Activated CD8-positive, alpha-beta memory T cell treated with anti-CD3 and anti-CD28 coated beads, Interleukin-2, amount 50 U/mL, for 24 hours (primary cell): Measurements from ENCODE around the gene RFC2.
A peak's percentile ranks its signal among the peaks of the same experiment; 100 is the strongest.
"Not testable (repeated sequence)": the region's sequence is repeated elsewhere in the genome, so short reads cannot be mapped to it uniquely, and the experiment has no call there.

ENCODE experiments used
- DNase-seq: peaks from one replicate; pipeline ENCODE4 v3.0.0-alpha.2; 2020; ENCODE audit errors: extremely low read depth

Gene RFC2

GRCh38 chr7:74282748-74283459 lies 28.7 kb upstream of the RFC2 start:
- no peak for DNase-seq

- DNase-seq = no peak
These were observed 26.8 kb upstream of the RFC2 start for GRCh38 chr7:74280985-74281384.

- no peak for DNase-seq
These were observed 23.4 kb upstream of the RFC2 start for GRCh38 chr7:74277636-74278035.

DNA sequence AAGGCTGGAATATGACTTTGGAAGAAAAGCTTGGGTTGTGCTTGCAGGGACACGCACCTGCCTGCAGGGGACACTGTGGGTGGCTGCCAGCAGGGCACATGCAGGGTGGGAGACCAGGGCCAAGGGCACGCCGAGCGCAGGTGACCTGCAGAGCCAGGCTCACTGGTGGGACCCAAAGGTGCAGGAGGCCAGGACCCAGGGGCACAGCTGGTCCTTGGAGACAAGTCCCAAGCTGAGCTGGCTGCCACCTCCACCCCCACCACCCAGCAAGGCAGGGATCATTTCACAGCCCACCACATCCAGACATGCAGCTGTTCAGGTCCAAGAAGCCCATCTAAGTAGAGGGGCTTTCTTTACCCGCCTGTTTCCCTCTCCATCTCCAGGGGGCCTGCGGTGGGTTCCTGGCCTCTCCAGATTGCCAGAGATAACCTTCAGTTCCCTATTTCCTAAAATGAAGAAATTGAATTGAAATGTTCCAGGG lies 21.2 kb upstream of the RFC2 start:
- DNase-seq = no peak

GRCh38 chr7:74272305-74273038 lies 18.3 kb upstream of the RFC2 start:
- no peak for DNase-seq

- DNase-seq = no peak
These were observed 17.5 kb upstream of the RFC2 start for GRCh38 chr7:74271742-74272141.

- DNase-seq = peak; percentile 5
These were observed 15.6 kb upstream of the RFC2 start for GRCh38 chr7:74269757-74270277.

DNA sequence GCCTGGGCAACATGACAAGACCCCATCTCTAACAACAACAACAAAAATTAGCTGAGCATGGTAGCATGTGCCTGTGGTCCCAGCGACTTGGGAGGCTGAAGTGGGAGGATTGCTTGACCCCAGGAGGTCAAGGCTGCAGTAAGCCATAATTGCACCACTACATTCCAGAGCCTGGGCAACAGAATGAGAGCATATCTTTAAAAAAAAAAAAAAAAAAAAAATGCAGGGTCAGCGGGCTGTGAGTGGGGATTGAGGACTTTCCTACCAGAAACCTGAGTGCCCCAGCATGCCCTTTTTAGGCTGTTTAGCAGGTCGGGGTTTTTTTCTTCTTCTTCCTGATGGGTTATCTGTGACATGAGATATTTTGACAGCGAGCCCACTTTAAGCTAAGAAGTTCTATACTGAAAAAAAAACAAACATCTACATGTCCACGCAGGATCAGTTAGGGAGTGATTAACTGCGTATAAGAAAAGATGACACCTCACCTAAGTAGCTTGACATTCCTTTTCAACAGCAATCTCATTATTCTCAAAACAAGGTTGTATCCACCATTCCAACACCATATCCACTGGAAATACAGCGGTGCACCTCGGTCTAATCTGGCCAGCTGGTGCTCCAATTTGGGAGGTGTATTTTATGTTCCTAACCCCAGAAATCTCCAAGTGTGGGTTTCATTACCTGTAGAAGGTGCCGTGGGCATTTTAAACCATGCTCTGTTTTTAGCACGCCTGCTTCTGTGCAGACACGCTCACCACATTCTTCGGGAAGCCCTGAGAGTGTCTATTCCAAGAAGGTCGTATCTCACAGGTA lies 13.8 kb upstream of the RFC2 start:
- no peak for DNase-seq

DNA sequence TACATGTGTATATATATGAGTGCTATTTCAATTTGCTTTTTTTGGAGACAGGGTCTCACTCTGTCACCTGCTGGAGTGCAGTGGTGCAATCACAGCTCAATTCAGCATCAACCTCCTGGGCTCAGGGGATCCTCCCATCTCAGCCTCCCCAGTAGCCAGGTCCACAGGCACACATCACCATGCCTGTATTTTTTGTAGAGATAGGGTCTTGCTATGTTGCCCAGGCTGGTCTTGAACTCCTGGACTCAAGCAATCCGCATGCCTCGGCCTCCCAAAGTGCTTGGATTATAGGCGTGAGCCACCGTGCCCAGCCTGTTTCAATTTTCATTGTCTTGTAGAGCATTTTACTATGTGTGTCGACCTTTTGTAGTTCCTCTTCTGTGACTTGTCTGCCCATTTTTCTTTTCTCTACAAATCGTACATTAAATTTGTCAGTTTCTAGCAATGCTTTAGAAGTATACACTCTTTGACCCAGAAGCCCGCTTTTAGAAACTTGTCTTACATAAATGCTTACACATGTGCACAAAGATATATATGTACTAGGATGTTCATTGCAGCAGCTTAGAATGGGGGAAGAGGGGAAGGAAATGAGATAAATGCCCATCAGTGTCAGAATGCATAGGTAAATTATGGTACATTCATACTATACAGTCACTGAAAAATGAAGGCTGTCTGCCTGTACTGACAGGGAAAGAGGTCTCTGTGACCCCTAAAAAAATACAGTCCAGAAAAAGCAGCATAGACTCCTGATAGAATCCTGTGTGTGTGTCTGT lies 12.2 kb upstream of the RFC2 start:
- no peak for DNase-seq

GRCh38 chr7:74263399-74264120 lies 9.4 kb upstream of the RFC2 start:
- DNase-seq = no peak

DNA sequence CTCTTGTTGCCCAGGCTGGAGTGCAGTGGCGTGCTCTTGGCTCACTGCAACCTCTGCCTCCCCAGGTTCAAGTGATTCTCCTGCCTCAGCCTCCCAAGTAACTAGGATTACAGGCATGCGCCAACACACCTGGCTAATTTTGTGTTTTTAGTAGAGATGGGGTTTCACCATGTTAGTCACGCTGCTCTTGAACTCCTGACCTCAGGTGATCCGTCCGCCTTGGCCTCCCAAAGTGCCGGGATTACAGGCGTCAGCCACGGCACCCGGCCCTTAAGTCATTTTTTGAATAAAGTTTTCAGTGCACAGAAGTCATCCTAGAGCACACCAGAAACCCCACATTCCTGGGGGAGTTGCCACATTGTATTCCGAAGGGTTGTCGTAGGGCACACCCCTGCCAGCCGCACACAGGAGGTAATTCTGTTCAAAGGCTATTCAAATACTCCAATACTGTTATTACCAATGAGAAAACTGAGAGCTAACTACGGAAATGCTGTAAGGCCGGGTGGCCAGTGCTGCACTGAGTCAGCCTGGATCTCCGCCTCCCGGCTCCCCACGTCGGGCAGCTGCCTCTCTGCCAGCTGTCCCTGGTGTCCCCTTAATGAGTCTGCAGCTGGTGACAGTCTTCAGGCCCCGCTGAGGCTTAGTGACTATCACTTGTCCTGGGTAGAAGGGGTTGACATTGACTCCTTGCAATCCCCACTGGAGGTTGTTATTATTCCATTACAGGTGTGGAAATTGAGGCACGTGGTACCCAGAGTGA lies 8.6 kb upstream of the RFC2 start:
- no peak for DNase-seq

DNA sequence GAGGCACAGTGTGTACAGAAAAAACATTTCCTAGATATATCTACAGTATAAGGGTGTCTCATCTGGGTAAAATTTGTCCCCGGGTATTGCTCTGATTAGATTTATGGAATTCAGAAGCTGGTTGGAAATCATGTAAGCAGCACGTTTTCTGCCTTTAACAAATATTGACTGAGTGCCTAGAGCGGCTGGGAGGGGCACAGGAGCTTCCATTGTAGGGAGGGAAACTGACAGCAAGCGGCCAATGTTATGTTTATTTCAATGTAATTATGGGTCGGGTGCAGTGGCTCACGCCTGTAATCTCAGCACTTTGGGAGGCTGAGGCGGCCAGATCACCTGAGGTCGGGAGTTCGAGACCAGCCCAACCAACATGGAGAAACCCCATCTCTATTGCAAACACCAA lies 4.4 kb upstream of the RFC2 start:
- no peak for DNase-seq

- DNase-seq = no peak
These were observed 2.6 kb upstream of the RFC2 start for GRCh38 chr7:74256491-74257408.

GRCh38 chr7:74255461-74255860 lies 1.3 kb upstream of the RFC2 start:
- not testable (repeated sequence) for DNase-seq

GRCh38 chr7:74254858-74255379 lies 720 bp upstream of the RFC2 start:
- no peak for DNase-seq

DNA sequence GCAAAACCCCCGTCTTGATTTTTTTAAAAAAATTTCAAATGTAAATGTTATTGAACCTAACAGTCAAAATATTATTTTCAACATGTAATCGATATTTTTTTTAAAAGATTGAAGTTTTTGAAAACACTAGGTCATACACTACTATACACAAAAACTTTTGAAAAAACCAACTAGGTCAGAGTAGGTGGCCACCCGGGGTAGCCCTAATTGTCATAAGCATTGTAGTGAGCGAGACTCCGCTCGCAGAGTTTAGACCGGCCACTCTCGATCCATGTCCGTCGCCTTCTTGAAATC lies 417 bp downstream of the RFC2 start:
- no peak for DNase-seq

DNA sequence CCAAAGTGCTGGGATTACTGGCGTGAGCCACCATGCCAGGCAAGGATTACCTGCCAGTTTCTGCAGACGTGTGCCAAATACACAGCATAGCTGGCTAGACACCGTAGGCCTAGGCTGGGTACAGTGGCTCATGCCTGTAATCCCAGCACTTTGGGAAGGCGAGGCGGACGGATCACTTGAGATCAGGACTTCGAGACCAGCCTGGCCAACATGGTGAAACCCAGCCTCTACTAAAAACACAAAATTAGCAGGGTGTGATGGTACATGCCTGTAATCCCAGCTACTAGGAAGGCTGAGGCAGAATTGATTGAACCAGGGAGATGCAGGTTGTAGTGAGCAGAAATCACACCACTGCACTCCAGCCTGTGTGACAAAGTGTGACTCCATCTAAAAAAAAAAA lies 868 bp downstream of the RFC2 start:
- DNase-seq = no peak

GRCh38 chr7:74252893-74253292 lies 1.3 kb downstream of the RFC2 start:
- DNase-seq = no peak

DNA sequence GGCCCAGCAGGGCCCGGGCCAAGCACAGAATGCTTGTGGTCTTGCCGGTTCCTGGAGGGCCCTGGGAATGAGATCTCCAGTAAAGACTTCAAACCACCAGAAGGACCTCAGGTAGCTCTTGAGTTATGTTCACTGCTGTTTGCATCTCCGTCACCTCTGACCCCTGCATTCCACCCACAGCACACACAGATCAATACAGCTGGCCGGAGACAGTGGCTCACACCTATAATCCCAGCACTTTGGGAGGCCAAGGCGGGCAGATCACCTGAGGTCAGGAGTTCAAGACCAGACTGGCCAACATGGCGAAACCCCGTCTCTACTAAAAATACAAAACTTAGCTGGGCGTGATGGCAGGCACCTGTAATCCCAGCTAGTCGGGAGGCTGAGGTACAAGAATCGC lies 5.1 kb downstream of the RFC2 start:
- DNase-seq = not testable (repeated sequence)
